ENCODE measurements around the gene NANP.
"Not testable (repeated sequence)": the region's sequence is repeated elsewhere in the genome, so short reads cannot be mapped to it uniquely, and the experiment has no call there.

NANP gene

DNA sequence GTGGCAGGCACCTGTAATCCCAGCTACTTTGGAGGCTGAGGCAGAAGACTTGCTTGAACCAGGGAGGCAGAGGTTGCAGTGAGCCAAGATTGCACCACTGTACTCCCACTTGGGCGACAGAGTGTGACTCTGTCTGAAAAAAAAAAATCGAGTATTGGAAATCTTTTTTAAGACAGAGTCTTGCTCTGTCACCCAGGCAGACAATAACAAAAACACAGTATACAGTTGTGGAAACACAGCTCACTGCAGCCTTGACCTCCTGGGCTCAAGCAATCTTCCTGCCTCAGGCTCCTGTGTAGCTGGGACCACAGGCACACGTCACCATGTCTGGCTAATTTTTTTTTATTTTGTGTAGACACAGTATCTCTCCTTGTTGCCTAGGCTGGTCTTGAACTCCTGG, 15.0 kb downstream of the NANP start:
- Histone ChIP-seq H3K9ac (ENCODE audit: low read length in 5 of 5) (no peak overlapping the region), H3K36me3 (ENCODE audit: control insufficient read depth in 5 of 5, insufficient read depth in 5 of 5, low read length in 5 of 5) (peaks cover 2 to 10% (median 5%) of the 10 kb centered on the region in 5 donors), H3K4me1 (ENCODE audit: control insufficient read depth in 5 of 5, insufficient read depth in 5 of 5, low read length in 5 of 5) (no peaks in the 10 kb centered on the region), H3K4me3 (ENCODE audit: low read depth in 1 of 5, low read length in 5 of 5) (no peak overlapping the region), H3K9me3 (ENCODE audit: control insufficient read depth in 5 of 5, low read length in 5 of 5) (no peaks in the 10 kb centered on the region), H3K27me3 (ENCODE audit: control insufficient read depth in 5 of 5, insufficient read depth in 4 of 5, low read length in 5 of 5) (no peaks in the 10 kb centered on the region), H3K27ac (ENCODE audit: low read depth, low read length) (no peak overlapping the region)

DNA sequence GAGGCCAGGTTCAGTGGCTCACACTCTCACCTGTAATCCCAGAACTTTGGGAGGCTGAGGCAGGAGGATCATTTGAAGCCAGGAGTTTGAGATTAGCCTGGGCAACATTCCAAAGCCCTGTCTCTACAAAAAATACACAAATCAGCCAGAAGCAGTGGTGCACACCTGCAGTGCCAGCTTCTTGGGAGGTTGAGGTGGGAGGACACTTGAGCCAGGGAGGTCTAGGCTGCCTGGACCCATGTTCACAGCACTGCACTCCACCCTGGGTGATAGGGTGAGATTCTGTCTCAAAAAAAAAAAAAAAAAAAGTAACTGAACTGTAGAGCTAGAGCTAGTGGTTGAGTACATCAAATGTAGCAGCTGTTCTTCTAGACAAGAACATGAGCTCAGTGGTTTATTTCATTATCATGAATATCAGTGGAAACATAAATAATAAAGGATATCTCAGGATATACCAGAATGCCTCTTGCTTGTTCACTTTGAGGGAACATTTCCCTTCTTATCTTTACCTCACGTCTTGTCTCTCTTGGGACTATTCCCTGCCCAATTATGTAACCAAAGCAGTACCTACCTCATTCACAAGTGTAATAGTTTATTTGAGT, 17.6 kb downstream of the NANP start:
- H3K9me3 ChIP-seq (ENCODE audit: control insufficient read depth in 5 of 5, low read length in 5 of 5): no peaks in the 10 kb centered on the region

GRCh38 chr20:25605148-25605547, 18.7 kb downstream of the NANP start:
- Histone ChIP-seq H3K27me3 (ENCODE audit: control insufficient read depth in 5 of 5, insufficient read depth in 4 of 5, low read length in 5 of 5) (no peaks in the 10 kb centered on the region), H3K4me1 (ENCODE audit: control insufficient read depth in 5 of 5, insufficient read depth in 5 of 5, low read length in 5 of 5) (peaks cover 0 to 12% (median 3%) of the 10 kb centered on the region in 5 donors), H3K27ac (ENCODE audit: low read depth, low read length) (no peak overlapping the region), H3K9me3 (ENCODE audit: control insufficient read depth in 5 of 5, low read length in 5 of 5) (no peaks in the 10 kb centered on the region), H3K4me3 (ENCODE audit: low read depth in 1 of 5, low read length in 5 of 5) (no peak overlapping the region), H3K9ac (ENCODE audit: low read length in 5 of 5) (no peak overlapping the region), H3K36me3 (ENCODE audit: control insufficient read depth in 5 of 5, insufficient read depth in 5 of 5, low read length in 5 of 5) (peaks cover 0 to 2% (median 0%) of the 10 kb centered on the region in 5 donors)

More for the DNA sequence above, 17.6 kb downstream of the NANP start:
- H3K4me1 ChIP-seq (ENCODE audit: control insufficient read depth in 5 of 5, insufficient read depth in 5 of 5, low read length in 5 of 5): peaks cover 0 to 2% (median 0%) of the 10 kb centered on the region in 5 donors
- H3K27me3 ChIP-seq (ENCODE audit: control insufficient read depth in 5 of 5, insufficient read depth in 4 of 5, low read length in 5 of 5): no peaks in the 10 kb centered on the region
- no peak overlapping the region for H3K9ac ChIP-seq (ENCODE audit: low read length in 5 of 5)
- no peak overlapping the region for H3K4me3 ChIP-seq (ENCODE audit: low read depth in 1 of 5, low read length in 5 of 5)
- H3K27ac ChIP-seq (ENCODE audit: low read depth, low read length): no peak overlapping the region
- peaks cover 0 to 3% (median 0%) of the 10 kb centered on the region in 5 donors for H3K36me3 ChIP-seq (ENCODE audit: control insufficient read depth in 5 of 5, insufficient read depth in 5 of 5, low read length in 5 of 5)

- Histone ChIP-seq H3K9me3 (ENCODE audit: control insufficient read depth in 5 of 5, low read length in 5 of 5) (no peaks in the 10 kb centered on the region), H3K27me3 (ENCODE audit: control insufficient read depth in 5 of 5, insufficient read depth in 4 of 5, low read length in 5 of 5) (no peaks in the 10 kb centered on the region), H3K4me1 (ENCODE audit: control insufficient read depth in 5 of 5, insufficient read depth in 5 of 5, low read length in 5 of 5) (peaks cover 0 to 12% (median 3%) of the 10 kb centered on the region in 5 donors), H3K36me3 (ENCODE audit: control insufficient read depth in 5 of 5, insufficient read depth in 5 of 5, low read length in 5 of 5) (no peaks in the 10 kb centered on the region), H3K4me3 (ENCODE audit: low read depth in 1 of 5, low read length in 5 of 5) (no peak overlapping the region), H3K9ac (ENCODE audit: low read length in 5 of 5) (no peak overlapping the region), H3K27ac (ENCODE audit: low read depth, low read length) (no peak overlapping the region)
Measured at GRCh38 chr20:25604611-25605010, 19.2 kb downstream of the NANP start.

- H3K9ac ChIP-seq (ENCODE audit: low read length in 5 of 5); H3K27me3 ChIP-seq (ENCODE audit: control insufficient read depth in 5 of 5, insufficient read depth in 4 of 5, low read length in 5 of 5); H3K9me3 ChIP-seq (ENCODE audit: control insufficient read depth in 5 of 5, low read length in 5 of 5); H3K4me3 ChIP-seq (ENCODE audit: low read depth in 1 of 5, low read length in 5 of 5); H3K27ac ChIP-seq (ENCODE audit: low read depth, low read length); H3K36me3 ChIP-seq (ENCODE audit: control insufficient read depth in 5 of 5, insufficient read depth in 5 of 5, low read length in 5 of 5): not testable (repeated sequence)
- H3K4me1 ChIP-seq (ENCODE audit: control insufficient read depth in 5 of 5, insufficient read depth in 5 of 5, low read length in 5 of 5): peaks cover 0 to 12% (median 3%) of the 10 kb centered on the region in 5 donors
Measured at GRCh38 chr20:25602914-25603309, 20.9 kb downstream of the NANP start.

- H3K9ac ChIP-seq (ENCODE audit: low read length in 5 of 5); H3K4me3 ChIP-seq (ENCODE audit: low read depth in 1 of 5, low read length in 5 of 5); H3K9me3 ChIP-seq (ENCODE audit: control insufficient read depth in 5 of 5, low read length in 5 of 5); H3K27me3 ChIP-seq (ENCODE audit: control insufficient read depth in 5 of 5, insufficient read depth in 4 of 5, low read length in 5 of 5); H3K36me3 ChIP-seq (ENCODE audit: control insufficient read depth in 5 of 5, insufficient read depth in 5 of 5, low read length in 5 of 5); H3K27ac ChIP-seq (ENCODE audit: low read depth, low read length): not testable (repeated sequence)
- H3K4me1 ChIP-seq (ENCODE audit: control insufficient read depth in 5 of 5, insufficient read depth in 5 of 5, low read length in 5 of 5): peaks cover 0 to 12% (median 3%) of the 10 kb centered on the region in 5 donors
Measured at GRCh38 chr20:25602191-25602913, 21.5 kb downstream of the NANP start.

DNA sequence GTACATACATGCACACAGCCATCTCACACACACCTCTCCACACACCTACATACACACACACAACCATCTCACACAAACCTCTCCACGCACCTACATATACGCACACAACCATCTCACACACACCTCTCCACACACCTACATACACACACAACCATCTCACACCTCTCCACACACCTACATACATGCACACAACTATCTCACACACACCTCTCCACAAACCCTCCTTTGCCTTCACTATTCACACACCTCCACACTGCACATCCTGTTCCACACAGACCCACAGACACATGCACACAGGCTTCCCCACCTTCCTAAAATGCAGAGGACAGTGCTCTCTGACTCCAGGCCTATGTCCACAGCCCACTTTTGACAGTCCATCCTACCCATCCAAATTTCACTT, 22.2 kb downstream of the NANP start:
- H3K36me3 ChIP-seq (ENCODE audit: control insufficient read depth in 5 of 5, insufficient read depth in 5 of 5, low read length in 5 of 5): no peaks in the 10 kb centered on the region

DNA sequence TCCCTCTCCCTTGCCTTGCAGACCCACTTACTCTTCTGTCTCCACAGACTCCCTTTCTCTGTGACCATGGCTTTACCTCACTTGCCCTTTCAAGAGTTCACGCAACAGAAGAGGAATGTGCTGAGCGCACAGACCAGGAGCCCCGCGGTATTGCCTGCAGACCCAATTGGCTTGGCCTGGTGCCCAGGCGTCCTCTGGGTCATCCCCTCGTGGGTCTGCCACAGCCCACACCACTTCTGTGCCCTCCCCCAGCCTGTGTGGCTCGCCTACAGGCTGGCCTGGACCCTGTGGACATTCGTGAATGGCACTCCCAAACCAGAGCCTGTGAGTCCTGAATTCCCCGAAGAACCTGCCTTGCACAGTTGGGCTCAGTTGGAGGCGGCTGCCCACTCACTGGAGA, 23.2 kb downstream of the NANP start:
- H3K4me1 ChIP-seq (ENCODE audit: control insufficient read depth in 5 of 5, insufficient read depth in 5 of 5, low read length in 5 of 5): peaks cover 0 to 12% (median 3%) of the 10 kb centered on the region in 5 donors
- H3K9ac ChIP-seq (ENCODE audit: low read length in 5 of 5): no peak overlapping the region
- H3K27ac ChIP-seq (ENCODE audit: low read depth, low read length): no peak overlapping the region
- no peaks in the 10 kb centered on the region for H3K36me3 ChIP-seq (ENCODE audit: control insufficient read depth in 5 of 5, insufficient read depth in 5 of 5, low read length in 5 of 5)
- no peak overlapping the region for H3K4me3 ChIP-seq (ENCODE audit: low read depth in 1 of 5, low read length in 5 of 5)
- H3K9me3 ChIP-seq (ENCODE audit: control insufficient read depth in 5 of 5, low read length in 5 of 5): no peaks in the 10 kb centered on the region
- no peaks in the 10 kb centered on the region for H3K27me3 ChIP-seq (ENCODE audit: control insufficient read depth in 5 of 5, insufficient read depth in 4 of 5, low read length in 5 of 5)

More for the DNA sequence above, 22.2 kb downstream of the NANP start:
- Histone ChIP-seq H3K4me3 (ENCODE audit: low read depth in 1 of 5, low read length in 5 of 5) (no peak overlapping the region), H3K9ac (ENCODE audit: low read length in 5 of 5) (no peak overlapping the region), H3K9me3 (ENCODE audit: control insufficient read depth in 5 of 5, low read length in 5 of 5) (no peaks in the 10 kb centered on the region), H3K27me3 (ENCODE audit: control insufficient read depth in 5 of 5, insufficient read depth in 4 of 5, low read length in 5 of 5) (no peaks in the 10 kb centered on the region), H3K27ac (ENCODE audit: low read depth, low read length) (no peak overlapping the region), H3K4me1 (ENCODE audit: control insufficient read depth in 5 of 5, insufficient read depth in 5 of 5, low read length in 5 of 5) (peaks cover 0 to 12% (median 3%) of the 10 kb centered on the region in 5 donors)

GRCh38 chr20:25592135-25592852, 31.5 kb downstream of the NANP start:
- H3K4me3 ChIP-seq (ENCODE audit: low read depth in 1 of 5, low read length in 5 of 5): no peak overlapping the region
- no peaks in the 10 kb centered on the region for H3K4me1 ChIP-seq (ENCODE audit: control insufficient read depth in 5 of 5, insufficient read depth in 5 of 5, low read length in 5 of 5)
- H3K27ac ChIP-seq (ENCODE audit: low read depth, low read length): no peak overlapping the region

GRCh38 chr20:25590778-25591177, 33.0 kb downstream of the NANP start:
- not testable (repeated sequence) for H3K9me3 ChIP-seq (ENCODE audit: control insufficient read depth in 5 of 5, low read length in 5 of 5); H3K36me3 ChIP-seq (ENCODE audit: control insufficient read depth in 5 of 5, insufficient read depth in 5 of 5, low read length in 5 of 5); H3K9ac ChIP-seq (ENCODE audit: low read length in 5 of 5); H3K4me1 ChIP-seq (ENCODE audit: control insufficient read depth in 5 of 5, insufficient read depth in 5 of 5, low read length in 5 of 5); H3K27ac ChIP-seq (ENCODE audit: low read depth, low read length); H3K27me3 ChIP-seq (ENCODE audit: control insufficient read depth in 5 of 5, insufficient read depth in 4 of 5, low read length in 5 of 5); H3K4me3 ChIP-seq (ENCODE audit: low read depth in 1 of 5, low read length in 5 of 5)

More at GRCh38 chr20:25592135-25592852, 31.5 kb downstream of the NANP start:
- Histone ChIP-seq H3K36me3 (ENCODE audit: control insufficient read depth in 5 of 5, insufficient read depth in 5 of 5, low read length in 5 of 5) (no peaks in the 10 kb centered on the region), H3K9ac (ENCODE audit: low read length in 5 of 5) (no peak overlapping the region), H3K27me3 (ENCODE audit: control insufficient read depth in 5 of 5, insufficient read depth in 4 of 5, low read length in 5 of 5) (no peaks in the 10 kb centered on the region), H3K9me3 (ENCODE audit: control insufficient read depth in 5 of 5, low read length in 5 of 5) (no peaks in the 10 kb centered on the region)

All from subcutaneous abdominal adipose tissue (tissue), 5 donors.